LNCAP (cell line): ENCODE measurements around the gene IGF2R.

Source experiments
- CTCF ChIP-seq: fragments of 450-650 bp; IDR thresholded peaks from 2 replicates; pipeline ENCODE4 v1.5.1; 2017; ENCODE audit warnings: mild to moderate bottlenecking

IGF2R gene

DNA sequence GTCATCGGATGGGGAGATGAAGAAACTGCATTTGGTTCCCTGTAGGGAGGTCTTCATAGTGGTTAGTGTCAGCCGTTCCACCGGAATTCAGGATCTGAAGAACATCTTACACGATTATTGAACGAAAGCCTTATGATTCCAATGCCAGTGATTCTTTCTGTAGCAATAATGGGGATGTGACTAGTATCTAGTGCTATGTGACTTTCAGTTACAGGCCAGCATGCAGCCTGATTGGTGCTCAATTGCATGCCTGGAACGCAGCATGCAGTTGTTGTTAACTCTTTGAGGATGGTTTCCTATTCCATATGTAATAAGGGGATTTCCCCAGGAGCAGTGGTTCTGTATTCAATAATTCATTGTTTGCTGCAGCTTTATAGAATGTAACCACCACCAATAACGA is 81.1 kb downstream of the IGF2R start:
- no peak for TF ChIP-seq CTCF

GRCh38 chr6:160051390-160051789 is 82.5 kb downstream of the IGF2R start:
- TF ChIP-seq CTCF, result no peak

GRCh38 chr6:160054271-160054670 is 85.4 kb downstream of the IGF2R start:
- TF ChIP-seq CTCF, result no peak

DNA sequence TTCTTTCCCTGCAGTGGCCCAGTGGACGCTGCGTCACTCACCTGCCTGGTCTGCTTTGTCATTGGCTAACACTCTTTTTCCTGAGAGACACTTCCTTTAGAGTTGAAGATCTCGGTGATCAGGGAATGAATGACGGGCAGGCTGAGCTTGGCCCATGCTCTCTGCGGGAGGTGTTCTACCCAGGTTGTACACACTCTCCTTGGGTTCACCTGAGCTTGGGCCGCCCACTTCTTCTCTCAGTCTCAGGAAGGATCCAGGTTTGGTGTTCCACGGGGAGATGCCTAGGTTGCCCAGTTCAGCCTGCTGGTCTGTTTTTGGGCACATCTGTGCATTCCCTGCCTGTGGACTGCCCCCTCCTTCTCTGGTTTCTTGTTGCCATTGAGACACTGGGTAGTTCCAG is 86.0 kb downstream of the IGF2R start:
- no peak for TF ChIP-seq CTCF

DNA sequence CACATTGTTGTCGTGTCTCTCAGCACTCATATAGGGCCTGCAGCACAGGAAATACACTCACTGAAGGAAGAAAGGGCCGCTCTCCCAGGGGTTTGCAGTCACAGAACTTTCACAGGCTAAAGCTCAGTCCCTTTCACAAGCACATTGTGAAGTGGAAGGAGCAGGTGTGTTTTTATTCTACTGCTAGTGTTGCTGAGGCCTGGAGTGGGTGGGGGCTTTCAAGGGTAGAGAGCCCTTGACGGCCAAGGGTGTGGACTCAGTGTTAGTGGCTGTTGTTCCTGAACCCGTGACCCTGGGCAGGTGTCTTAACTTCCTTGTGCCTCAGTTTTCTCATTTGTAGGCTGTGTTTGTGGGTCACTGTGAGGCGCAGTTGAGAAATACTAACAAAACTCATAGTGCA is 86.5 kb downstream of the IGF2R start:
- no peak for TF ChIP-seq CTCF

DNA sequence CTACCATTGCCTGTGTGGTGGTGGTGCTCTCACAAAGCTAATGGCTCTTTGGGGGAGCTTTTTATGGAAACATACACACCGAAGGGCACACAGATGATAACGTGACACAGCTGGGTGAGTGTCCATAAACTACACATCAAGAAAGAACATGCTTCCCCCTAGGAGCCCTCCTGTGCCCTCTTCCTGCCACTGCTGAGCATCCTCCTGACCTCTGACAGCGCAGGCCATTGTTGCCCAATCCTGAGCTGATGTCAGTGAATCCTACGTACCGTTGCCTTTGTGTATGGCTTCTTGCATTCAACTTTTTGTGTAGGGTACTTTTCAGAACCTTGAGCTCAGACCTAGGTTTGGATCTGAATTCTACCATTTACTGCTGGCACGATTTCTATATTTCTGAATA is 86.9 kb downstream of the IGF2R start:
- no peak for TF ChIP-seq CTCF

GRCh38 chr6:160057080-160057479 is 88.2 kb downstream of the IGF2R start:
- TF ChIP-seq CTCF, result no peak

- no peak for TF ChIP-seq CTCF
These were observed 89.8 kb downstream of the IGF2R start for GRCh38 chr6:160058603-160059215.
